Neural cell (in vitro differentiated cells): ENCODE data around the gene FOXI3. TPM values are rescaled to one million over a fixed set of nuclear protein-coding genes. Genes with fewer than 3 reads are reported as not detected.

Source experiments
- H2AFZ ChIP-seq: fragments of 200-600, 300-800 bp; sonication (generic), shearing (Covaris generic); 2 replicates; pipeline ENCODE4 v1.6.0; 2014; ENCODE audit warnings: low read depth, mild to moderate bottlenecking, antibody characterized with exemption, low read length, moderate library complexity
- H3F3A ChIP-seq: fragments of 200-600 bp; shearing (Covaris generic); 2 replicates; pipeline ENCODE4 v1.6.1; 2016; ENCODE audit warnings: mild to moderate bottlenecking, moderate library complexity, mixed read lengths, antibody characterized with exemption, low read length; ENCODE audit not compliant: insufficient read depth, poor library complexity, severe bottlenecking
- H3K27ac ChIP-seq: fragments of 200-600, 300-800 bp; sonication (generic), shearing (Covaris generic); 2 replicates; pipeline ENCODE4 v1.5.1; 2014; ENCODE audit warnings: mild to moderate bottlenecking, low read length, moderate library complexity
- H3K27me3 ChIP-seq: fragments of 300-800, 200-600 bp; sonication (generic), shearing (Covaris generic); 2 replicates; pipeline ENCODE4 v1.6.0; 2014; ENCODE audit warnings: mild to moderate bottlenecking, low read depth, low read length, moderate library complexity; ENCODE audit not compliant: insufficient read depth
- H3K36me3 ChIP-seq: fragments of 300-800, 200-600 bp; sonication (generic), shearing (Covaris generic); 2 replicates; pipeline ENCODE4 v1.5.1; 2014; ENCODE audit warnings: mild to moderate bottlenecking, antibody characterized with exemption, low read length, moderate library complexity; ENCODE audit not compliant: insufficient read depth
- H3K4me2 ChIP-seq: fragments of 300-800, 200-600 bp; sonication (generic), shearing (Covaris generic); 2 replicates; pipeline ENCODE4 v1.6.0; 2014; ENCODE audit warnings: mild to moderate bottlenecking, low read length
- H3K4me3 ChIP-seq: fragments of 300-800, 200-600 bp; sonication (generic), shearing (Covaris generic); 2 replicates; pipeline ENCODE4 v1.5.1; 2014; ENCODE audit warnings: mild to moderate bottlenecking, low read length, moderate library complexity
- H3K79me2 ChIP-seq: fragments of 200-600 bp; shearing (Covaris generic); replicated peaks from 2 replicates; pipeline ENCODE4 v1.6.0; 2014; ENCODE audit warnings: mild to moderate bottlenecking, low read length, moderate library complexity; ENCODE audit not compliant: insufficient read depth
- H3K9ac ChIP-seq: fragments of 300-800, 200-600 bp; sonication (generic), shearing (Covaris generic); 2 replicates; pipeline ENCODE4 v1.6.1; 2016; ENCODE audit warnings: mild to moderate bottlenecking, low read length, mixed read lengths
- H3K9me2 ChIP-seq: fragments of 200-600 bp; shearing (Covaris generic); 2 replicates; pipeline ENCODE4 v1.6.1; 2016; ENCODE audit warnings: mild to moderate bottlenecking, low read length, mixed read lengths; ENCODE audit not compliant: insufficient read depth
- H3K9me3 ChIP-seq: fragments of 200-600, 300-800 bp; sonication (generic), shearing (Covaris generic); 2 replicates; pipeline ENCODE4 v1.6.1; 2016; ENCODE audit warnings: mild to moderate bottlenecking, mixed run types, low read length, moderate library complexity, mixed read lengths
- H4K20me1 ChIP-seq: fragments of 200-600 bp; shearing (Covaris generic); 2 replicates; pipeline ENCODE4 v1.6.1; 2016; ENCODE audit warnings: mild to moderate bottlenecking, mixed run types; ENCODE audit not compliant: insufficient read depth
- EP300 ChIP-seq: fragments of 450-650 bp; conservative IDR thresholded peaks from 2 replicates; pipeline ENCODE4 v1.6.1; 2014; ENCODE audit warnings: antibody characterized with exemption, mild to moderate bottlenecking, moderate library complexity; ENCODE audit not compliant: poor library complexity, severe bottlenecking
- EZH2 ChIP-seq: fragments of 200-600, 300-800 bp; shearing (Covaris generic), sonication (generic); IDR thresholded peaks from 2 replicates; pipeline ENCODE4 v1.6.1; 2014; ENCODE audit warnings: antibody characterized with exemption, low read length, borderline replicate concordance, mild to moderate bottlenecking; ENCODE audit not compliant: insufficient read depth, poor library complexity, severe bottlenecking
- MXI1 ChIP-seq: fragments of 450-650 bp; conservative IDR thresholded peaks from 2 replicates; pipeline ENCODE4 v1.6.1; 2014; ENCODE audit warnings: antibody characterized with exemption, mild to moderate bottlenecking; ENCODE audit not compliant: poor library complexity, severe bottlenecking
- POLR2AphosphoS5 ChIP-seq: IDR thresholded peaks from 2 replicates; pipeline ENCODE4 v1.6.1; 2012
- RAD21 ChIP-seq: fragments of 450-650 bp; conservative IDR thresholded peaks from 2 replicates; pipeline ENCODE4 v1.6.1; 2014; ENCODE audit warnings: antibody characterized with exemption, mild to moderate bottlenecking, moderate library complexity
- SMC3 ChIP-seq: fragments of 450-650 bp; conservative IDR thresholded peaks from 2 replicates; pipeline ENCODE4 v1.6.1; 2014; ENCODE audit warnings: antibody characterized with exemption, mild to moderate bottlenecking, moderate library complexity; ENCODE audit not compliant: poor library complexity
- TAF1 ChIP-seq: IDR thresholded peaks from 2 replicates; pipeline ENCODE4 v1.6.1; 2012; ENCODE audit warnings: low read depth
- polyA plus RNA-seq: library from polyadenylated mRNA; depleted of rRNA; stranded (reverse); fragments of >200 nt; gene quantifications from 2 replicates; pipeline ENCODE4 v1.2.3, GENCODE V29; 2014
- TF ChIP-seq, protein P1 (sequence below): IDR thresholded peaks from 2 replicates; pipeline ENCODE4 v1.6.1; 2012; ENCODE audit warnings: borderline replicate concordance
- TF ChIP-seq, protein P2 (sequence below): fragments of 450-650 bp; IDR thresholded peaks from 2 replicates; pipeline ENCODE4 v1.5.1; 2014; ENCODE audit warnings: antibody characterized with exemption, mild to moderate bottlenecking, moderate library complexity; ENCODE audit not compliant: poor library complexity, severe bottlenecking

The FOXI3 gene
- polyA plus RNA-seq, 1 donor from 2014 or later: not detected

DNA sequence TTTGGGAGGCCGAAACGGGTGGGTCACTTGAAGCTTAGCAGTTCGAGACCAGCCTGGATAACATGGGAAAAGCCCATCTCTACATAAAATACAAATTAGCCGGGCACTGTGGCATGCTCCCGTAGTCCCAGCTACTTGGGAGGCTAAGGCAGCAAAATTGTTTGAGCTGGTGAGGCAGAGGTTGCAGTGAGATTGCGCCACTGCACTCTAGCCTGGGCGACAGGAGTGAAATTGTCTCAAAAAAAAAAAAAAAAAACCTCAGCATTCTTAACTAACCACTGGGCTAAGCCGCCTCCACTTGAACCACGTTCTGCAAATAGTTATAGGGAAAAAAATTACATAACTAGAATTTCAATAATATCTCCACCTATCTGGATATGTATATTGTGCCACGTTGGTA, 2.3 kb downstream of the FOXI3 start:
- Histone ChIP-seq H3K9me3 (no peaks in the 10 kb centered on the region), H3K27me3 (peaks cover 51% of the 10 kb centered on the region), H3K79me2 (no peaks in the 10 kb centered on the region), H3K36me3 (no peaks in the 10 kb centered on the region), H4K20me1 (no peaks in the 10 kb centered on the region), H3K4me3 (no peak overlapping the region), H3K27ac (no peak overlapping the region), H3K9ac (no peak overlapping the region), H3K4me2 (no peak overlapping the region), H3K9me2 (no peaks in the 10 kb centered on the region), H3F3A (peaks cover 3% of the 10 kb centered on the region), H2AFZ (no peak overlapping the region)
- TF ChIP-seq, protein P1, sequence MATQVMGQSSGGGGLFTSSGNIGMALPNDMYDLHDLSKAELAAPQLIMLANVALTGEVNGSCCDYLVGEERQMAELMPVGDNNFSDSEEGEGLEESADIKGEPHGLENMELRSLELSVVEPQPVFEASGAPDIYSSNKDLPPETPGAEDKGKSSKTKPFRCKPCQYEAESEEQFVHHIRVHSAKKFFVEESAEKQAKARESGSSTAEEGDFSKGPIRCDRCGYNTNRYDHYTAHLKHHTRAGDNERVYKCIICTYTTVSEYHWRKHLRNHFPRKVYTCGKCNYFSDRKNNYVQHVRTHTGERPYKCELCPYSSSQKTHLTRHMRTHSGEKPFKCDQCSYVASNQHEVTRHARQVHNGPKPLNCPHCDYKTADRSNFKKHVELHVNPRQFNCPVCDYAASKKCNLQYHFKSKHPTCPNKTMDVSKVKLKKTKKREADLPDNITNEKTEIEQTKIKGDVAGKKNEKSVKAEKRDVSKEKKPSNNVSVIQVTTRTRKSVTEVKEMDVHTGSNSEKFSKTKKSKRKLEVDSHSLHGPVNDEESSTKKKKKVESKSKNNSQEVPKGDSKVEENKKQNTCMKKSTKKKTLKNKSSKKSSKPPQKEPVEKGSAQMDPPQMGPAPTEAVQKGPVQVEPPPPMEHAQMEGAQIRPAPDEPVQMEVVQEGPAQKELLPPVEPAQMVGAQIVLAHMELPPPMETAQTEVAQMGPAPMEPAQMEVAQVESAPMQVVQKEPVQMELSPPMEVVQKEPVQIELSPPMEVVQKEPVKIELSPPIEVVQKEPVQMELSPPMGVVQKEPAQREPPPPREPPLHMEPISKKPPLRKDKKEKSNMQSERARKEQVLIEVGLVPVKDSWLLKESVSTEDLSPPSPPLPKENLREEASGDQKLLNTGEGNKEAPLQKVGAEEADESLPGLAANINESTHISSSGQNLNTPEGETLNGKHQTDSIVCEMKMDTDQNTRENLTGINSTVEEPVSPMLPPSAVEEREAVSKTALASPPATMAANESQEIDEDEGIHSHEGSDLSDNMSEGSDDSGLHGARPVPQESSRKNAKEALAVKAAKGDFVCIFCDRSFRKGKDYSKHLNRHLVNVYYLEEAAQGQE: no peak
- no peak for TF ChIP-seq MXI1
- TF ChIP-seq, protein P2, sequence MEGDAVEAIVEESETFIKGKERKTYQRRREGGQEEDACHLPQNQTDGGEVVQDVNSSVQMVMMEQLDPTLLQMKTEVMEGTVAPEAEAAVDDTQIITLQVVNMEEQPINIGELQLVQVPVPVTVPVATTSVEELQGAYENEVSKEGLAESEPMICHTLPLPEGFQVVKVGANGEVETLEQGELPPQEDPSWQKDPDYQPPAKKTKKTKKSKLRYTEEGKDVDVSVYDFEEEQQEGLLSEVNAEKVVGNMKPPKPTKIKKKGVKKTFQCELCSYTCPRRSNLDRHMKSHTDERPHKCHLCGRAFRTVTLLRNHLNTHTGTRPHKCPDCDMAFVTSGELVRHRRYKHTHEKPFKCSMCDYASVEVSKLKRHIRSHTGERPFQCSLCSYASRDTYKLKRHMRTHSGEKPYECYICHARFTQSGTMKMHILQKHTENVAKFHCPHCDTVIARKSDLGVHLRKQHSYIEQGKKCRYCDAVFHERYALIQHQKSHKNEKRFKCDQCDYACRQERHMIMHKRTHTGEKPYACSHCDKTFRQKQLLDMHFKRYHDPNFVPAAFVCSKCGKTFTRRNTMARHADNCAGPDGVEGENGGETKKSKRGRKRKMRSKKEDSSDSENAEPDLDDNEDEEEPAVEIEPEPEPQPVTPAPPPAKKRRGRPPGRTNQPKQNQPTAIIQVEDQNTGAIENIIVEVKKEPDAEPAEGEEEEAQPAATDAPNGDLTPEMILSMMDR: no peak
- no peak for TF ChIP-seq RAD21
- TF ChIP-seq POLR2AphosphoS5: no peak
- TF ChIP-seq TAF1: no peak
- TF ChIP-seq EZH2: no peak
- TF ChIP-seq EP300: no peak
- no peak for TF ChIP-seq SMC3

DNA sequence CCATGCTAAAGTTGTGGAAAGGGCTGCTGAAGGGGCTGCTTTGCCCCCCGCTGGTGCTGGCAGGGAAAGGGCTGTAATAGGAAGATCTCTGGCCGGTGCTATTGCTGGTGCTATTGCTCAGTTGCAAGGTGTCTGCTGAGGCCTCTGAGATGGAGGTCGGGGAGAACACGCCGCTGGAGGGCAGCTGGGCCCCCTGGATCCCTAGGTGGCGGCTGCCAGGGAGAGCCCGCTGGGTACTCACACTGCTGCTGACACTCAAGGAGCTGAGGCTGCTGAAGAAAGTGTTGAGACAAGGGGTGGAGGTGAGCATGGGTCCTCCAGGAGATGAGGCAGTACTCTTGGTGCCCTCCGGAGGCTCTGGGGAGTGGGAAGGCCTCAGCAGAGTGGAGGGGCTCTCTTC, 4.2 kb downstream of the FOXI3 start:
- peaks cover 3% of the 10 kb centered on the region for H3F3A ChIP-seq
- no peaks in the 10 kb centered on the region for H3K9me3 ChIP-seq
- no peaks in the 10 kb centered on the region for H3K79me2 ChIP-seq
- H3K27me3 ChIP-seq: peaks cover 35% of the 10 kb centered on the region
- no peaks in the 10 kb centered on the region for H4K20me1 ChIP-seq
- no peaks in the 10 kb centered on the region for H3K36me3 ChIP-seq
- H3K4me2 ChIP-seq: no peak overlapping the region
- TF ChIP-seq EP300 (no peak), EZH2 (no peak), TAF1 (no peak), RAD21 (no peak), MXI1 (no peak), POLR2AphosphoS5 (no peak), SMC3 (no peak)
- TF ChIP-seq, protein P2: no peak
- TF ChIP-seq, protein P1: no peak
- H3K27ac ChIP-seq: no peak overlapping the region
- no peak overlapping the region for H3K4me3 ChIP-seq
- H2AFZ ChIP-seq: no peak overlapping the region
- H3K9me2 ChIP-seq: no peaks in the 10 kb centered on the region
- no peak overlapping the region for H3K9ac ChIP-seq
